Duodenal mucosa (tissue), 2 donors: ENCODE results near the gene HSFX2.
"Not testable (repeated sequence)": the region's sequence is repeated elsewhere in the genome, so short reads cannot be mapped to it uniquely, and the experiment has no call there.

Experiments used
- H3K27ac ChIP-seq: one replicate; pipeline ENCODE4 v1.7.0; 2013; ENCODE audit warnings: low read depth, low read length
- H3K27me3 ChIP-seq, 2 donors: one replicate each; pipeline ENCODE4 v1.7.0; 2013; ENCODE audit warnings: low read length in 2 of 2, control low read depth in 1 of 2; ENCODE audit not compliant: insufficient read depth in 2 of 2, control insufficient read depth in 1 of 2
- H3K36me3 ChIP-seq, 2 donors: one replicate each; pipeline ENCODE4 v1.7.0; 2013; ENCODE audit warnings: low read length in 2 of 2, control low read depth in 1 of 2; ENCODE audit not compliant: insufficient read depth in 2 of 2, control insufficient read depth in 1 of 2
- H3K4me1 ChIP-seq, 2 donors: one replicate each; pipeline ENCODE4 v1.7.0; 2013; ENCODE audit warnings: low read length in 2 of 2, control low read depth in 1 of 2; ENCODE audit not compliant: insufficient read depth in 2 of 2, control insufficient read depth in 1 of 2
- H3K4me3 ChIP-seq, 2 donors: one replicate each; pipeline ENCODE4 v1.7.0; 2013; ENCODE audit warnings: low read length in 2 of 2, low read depth in 1 of 2
- H3K9ac ChIP-seq, 2 donors: one replicate each; pipeline ENCODE4 v1.7.0; 2013; ENCODE audit warnings: low read length in 2 of 2, low read depth in 1 of 2
- H3K9me3 ChIP-seq, 2 donors: one replicate each; pipeline ENCODE4 v1.7.0; 2013; ENCODE audit warnings: low read length in 2 of 2, control low read depth in 1 of 2; ENCODE audit not compliant: control insufficient read depth in 1 of 2

Gene HSFX2, protein sequence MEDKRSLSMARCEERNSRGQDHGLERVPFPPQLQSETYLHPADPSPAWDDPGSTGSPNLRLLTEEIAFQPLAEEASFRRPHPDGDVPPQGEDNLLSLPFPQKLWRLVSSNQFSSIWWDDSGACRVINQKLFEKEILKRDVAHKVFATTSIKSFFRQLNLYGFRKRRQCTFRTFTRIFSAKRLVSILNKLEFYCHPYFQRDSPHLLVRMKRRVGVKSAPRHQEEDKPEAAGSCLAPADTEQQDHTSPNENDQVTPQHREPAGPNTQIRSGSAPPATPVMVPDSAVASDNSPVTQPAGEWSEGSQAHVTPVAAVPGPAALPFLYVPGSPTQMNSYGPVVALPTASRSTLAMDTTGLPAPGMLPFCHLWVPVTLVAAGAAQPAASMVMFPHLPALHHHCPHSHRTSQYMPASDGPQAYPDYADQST

DNA sequence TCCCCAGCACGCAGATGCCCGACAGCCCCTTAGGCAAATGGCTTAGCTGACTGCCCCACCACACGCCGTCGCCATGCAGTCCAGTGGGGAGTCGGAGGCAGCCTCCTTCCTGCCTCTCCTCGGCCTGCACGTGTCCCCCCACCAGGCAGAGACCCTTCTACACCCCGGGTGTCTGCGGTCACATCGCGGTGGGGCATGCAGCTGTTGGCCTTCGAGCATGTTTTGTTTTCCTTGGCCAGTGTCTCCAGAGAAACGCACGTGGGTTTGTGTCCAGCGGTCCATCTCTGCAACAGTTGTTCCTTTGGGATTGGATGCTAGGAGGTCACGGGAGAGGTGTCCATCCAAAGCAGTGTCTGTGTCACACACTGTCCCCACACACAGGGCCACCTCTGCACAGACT, at the start of gene HSFX2:
HSFX2 (minus strand) TSS at position 101 of the 400 bp plus-strand sequence. CDS start 614 bp downstream, outside the sequence.
- H3K27ac ChIP-seq, H3K27me3 ChIP-seq, H3K9ac ChIP-seq, H3K4me1 ChIP-seq, H3K36me3 ChIP-seq, H3K4me3 ChIP-seq, H3K9me3 ChIP-seq: not testable (repeated sequence)

DNA sequence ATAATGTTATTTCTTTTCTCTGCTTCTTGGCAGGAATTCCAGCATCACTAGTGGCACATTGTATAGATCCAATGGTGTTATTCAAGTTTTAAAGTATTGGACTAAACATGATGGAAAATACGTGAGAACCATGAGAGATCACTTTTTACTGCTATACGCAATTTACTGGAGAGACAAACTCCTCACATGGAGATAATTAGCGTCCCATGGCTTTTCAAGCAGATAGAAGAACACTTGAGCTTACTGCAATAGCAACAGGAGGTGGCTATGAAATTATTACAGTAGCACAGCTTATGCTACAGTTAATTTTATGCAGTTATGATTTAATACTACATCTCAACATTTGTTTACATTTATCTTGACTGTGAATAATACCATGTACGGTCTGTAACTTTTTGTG, 48.4 kb upstream of the HSFX2 start:
- Histone ChIP-seq H3K27ac (no peak overlapping the region), H3K9me3 (no peaks in the 10 kb centered on the region), H3K9ac (no peak overlapping the region), H3K4me1 (no peaks in the 10 kb centered on the region), H3K27me3 (no peaks in the 10 kb centered on the region), H3K4me3 (no peak overlapping the region), H3K36me3 (no peaks in the 10 kb centered on the region)

DNA sequence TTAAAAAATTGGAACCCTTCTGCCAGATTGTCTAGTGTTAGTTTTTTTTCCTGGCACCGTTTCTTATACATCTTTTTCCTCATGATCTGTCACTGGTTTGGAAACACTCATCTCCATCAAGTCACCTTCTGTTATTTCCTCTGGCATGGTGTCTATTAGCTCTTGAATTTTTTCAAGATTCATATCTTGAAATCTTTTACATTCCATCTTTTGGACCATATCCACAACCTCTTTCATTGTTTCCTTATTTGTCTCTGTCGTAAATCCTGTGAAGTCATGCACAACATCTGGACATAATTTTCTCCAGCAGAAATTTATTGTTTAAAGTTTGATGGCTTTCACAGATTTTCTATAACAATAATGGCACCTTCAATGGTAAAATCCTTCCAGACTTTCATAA, 46.7 kb upstream of the HSFX2 start:
- Histone ChIP-seq H3K27ac (no peak overlapping the region), H3K27me3 (no peaks in the 10 kb centered on the region), H3K4me1 (no peaks in the 10 kb centered on the region), H3K9me3 (no peaks in the 10 kb centered on the region), H3K4me3 (no peak overlapping the region), H3K36me3 (no peaks in the 10 kb centered on the region), H3K9ac (no peak overlapping the region)

DNA sequence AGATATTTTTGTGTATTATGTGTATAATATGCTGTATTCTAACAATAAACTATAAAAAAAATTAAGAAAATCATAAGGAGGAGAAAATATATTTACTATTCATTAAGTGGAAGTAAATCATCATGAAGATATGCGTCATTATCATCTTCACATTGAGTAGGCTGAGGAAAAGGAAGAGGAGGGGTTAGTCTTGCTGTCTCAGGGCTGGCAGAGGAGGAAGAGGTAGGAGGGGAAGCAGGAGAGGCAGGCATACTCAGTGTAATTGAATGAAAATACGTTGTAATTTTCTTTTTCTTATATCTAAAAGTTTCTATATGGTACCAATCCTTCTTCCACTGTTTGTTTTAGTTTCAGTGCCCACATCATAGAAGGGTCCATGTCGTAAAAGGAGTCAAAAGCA, 46.3 kb upstream of the HSFX2 start:
- H3K4me1 ChIP-seq, result no peaks in the 10 kb centered on the region
- no peak overlapping the region for H3K4me3 ChIP-seq
- H3K36me3 ChIP-seq, result no peaks in the 10 kb centered on the region
- no peak overlapping the region for H3K27ac ChIP-seq
- no peaks in the 10 kb centered on the region for H3K27me3 ChIP-seq
- H3K9me3 ChIP-seq, result no peaks in the 10 kb centered on the region
- H3K9ac ChIP-seq, result no peak overlapping the region

DNA sequence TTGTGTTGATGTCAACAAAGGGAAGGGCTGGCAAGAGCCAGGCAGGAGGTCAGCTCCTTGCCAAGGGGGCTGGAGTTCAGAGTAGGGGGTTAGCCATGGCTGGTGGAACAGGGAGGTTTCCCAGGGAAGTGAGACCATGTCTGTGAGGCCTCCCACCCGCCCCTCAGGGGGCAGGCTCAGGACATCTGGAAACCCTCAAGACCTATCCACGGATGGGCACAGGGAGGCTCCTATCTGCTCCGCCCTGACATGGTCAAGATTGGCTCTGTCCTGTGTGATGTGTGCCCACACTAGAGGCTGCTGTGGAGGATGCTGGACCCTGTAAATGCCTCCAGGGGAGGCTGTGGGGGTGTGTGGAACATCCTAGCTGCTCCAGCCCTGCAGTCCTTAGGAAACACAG, 44.5 kb upstream of the HSFX2 start:
- Histone ChIP-seq H3K4me3 (no peak overlapping the region), H3K4me1 (no peaks in the 10 kb centered on the region), H3K27me3 (no peaks in the 10 kb centered on the region), H3K27ac (no peak overlapping the region), H3K36me3 (no peaks in the 10 kb centered on the region), H3K9ac (no peak overlapping the region), H3K9me3 (no peaks in the 10 kb centered on the region)

DNA sequence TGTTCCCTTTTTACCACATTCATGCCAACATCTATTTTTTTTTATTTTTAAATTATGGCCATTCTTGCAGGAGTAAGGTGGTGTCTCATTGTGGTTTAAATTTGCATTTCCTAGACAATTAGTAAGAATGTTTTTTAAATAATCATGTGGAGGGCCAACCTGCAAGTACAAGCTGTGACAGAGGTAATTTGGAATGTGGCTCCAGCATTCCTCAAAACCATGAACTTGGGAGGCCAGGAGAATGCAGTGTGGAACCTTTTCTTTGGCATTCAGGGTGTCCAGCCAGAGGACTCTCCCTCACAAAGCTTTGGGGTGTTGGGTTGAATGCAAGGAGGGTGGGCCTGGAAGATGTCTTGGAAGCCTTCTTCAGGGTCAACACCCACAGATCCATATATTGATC, 43.7 kb upstream of the HSFX2 start:
- H3K9ac ChIP-seq, result no peak overlapping the region
- H3K36me3 ChIP-seq, result no peaks in the 10 kb centered on the region
- no peaks in the 10 kb centered on the region for H3K9me3 ChIP-seq
- no peaks in the 10 kb centered on the region for H3K27me3 ChIP-seq
- H3K4me3 ChIP-seq, result no peak overlapping the region
- no peaks in the 10 kb centered on the region for H3K4me1 ChIP-seq
- H3K27ac ChIP-seq, result no peak overlapping the region

DNA sequence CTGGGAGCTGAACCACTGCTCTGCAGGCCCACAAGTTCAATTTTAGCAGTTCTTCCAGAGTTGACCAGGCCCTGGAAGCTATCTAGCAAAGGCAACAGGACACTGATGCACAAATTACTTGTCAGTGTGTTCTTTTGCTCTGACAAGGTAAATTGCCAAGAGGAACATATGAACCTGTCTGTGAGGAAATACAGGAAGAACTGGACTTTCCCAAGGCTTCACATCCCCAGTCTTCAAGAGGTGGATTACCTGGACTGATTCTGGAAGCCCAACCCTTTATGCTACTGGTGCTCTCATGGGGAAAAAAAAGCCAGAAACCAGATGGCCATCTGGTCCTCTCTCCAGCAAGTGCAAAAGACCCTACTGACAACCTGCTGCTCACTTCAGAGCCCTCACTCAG, 38.4 kb upstream of the HSFX2 start:
- H3K4me3 ChIP-seq, result no peak overlapping the region
- H3K4me1 ChIP-seq, result peaks cover 13 to 16% of the 10 kb centered on the region in 2 donors
- H3K9ac ChIP-seq, result no peak overlapping the region
- no peak overlapping the region for H3K27ac ChIP-seq
- H3K27me3 ChIP-seq, result no peaks in the 10 kb centered on the region
- no peaks in the 10 kb centered on the region for H3K9me3 ChIP-seq
- H3K36me3 ChIP-seq, result no peaks in the 10 kb centered on the region

DNA sequence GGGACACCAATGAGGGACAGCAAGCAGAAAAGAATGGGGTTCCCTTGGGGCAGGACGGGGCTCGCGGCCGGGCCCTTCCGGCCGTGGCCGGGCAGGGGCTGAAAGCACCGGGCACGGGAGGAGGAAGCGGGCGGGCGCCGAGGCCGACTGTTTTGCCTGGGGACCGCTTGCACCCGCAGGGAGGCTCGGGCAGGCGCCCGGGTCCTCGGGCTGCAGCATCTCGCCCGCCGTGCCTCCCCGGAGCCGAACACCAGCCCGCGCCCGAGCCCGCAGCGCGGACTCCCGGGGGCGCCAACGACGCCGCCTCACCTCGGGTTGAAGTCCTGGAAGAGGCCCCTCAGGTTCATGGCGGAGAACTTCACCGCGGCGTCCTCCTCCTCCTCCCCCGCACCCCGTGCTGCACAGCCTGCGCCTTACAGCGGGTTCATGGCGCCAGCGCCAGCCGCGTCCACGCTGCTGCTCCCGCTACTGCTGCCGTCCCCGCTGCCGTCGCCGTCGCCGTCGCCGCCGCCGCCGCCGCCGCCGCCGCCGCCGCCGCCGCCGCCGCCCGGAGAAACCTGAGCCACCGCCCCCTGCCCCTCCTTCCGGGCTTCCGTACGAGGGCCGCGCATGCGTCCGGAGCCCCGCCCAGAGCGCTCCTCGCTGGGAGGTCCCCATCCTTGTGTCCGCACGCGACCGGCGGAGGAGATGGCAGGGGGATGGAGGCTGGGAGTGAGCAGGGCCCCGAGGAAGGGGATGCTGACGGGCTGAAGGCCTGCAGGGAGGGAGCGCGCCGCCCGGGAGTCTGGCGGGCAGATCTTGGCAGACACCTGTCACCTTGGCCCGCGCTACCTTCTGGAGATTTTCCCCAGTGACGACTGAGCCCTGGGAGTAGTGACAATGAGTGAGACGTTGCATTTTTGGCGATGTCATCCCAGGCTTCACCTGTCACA, 36.4 kb upstream of the HSFX2 start, which contains the start of gene TMEM185A:
TMEM185A (minus strand) TSS at position 559 of the 932 bp plus-strand sequence; CDS start at position 347, 212 bp downstream.
- H3K4me3 ChIP-seq, result peak within 1 kb of the TSS; percentile 79 to 80
- no peaks in the 10 kb centered on the region for H3K27me3 ChIP-seq
- H3K4me1 ChIP-seq, result peaks cover 13 to 16% of the 10 kb centered on the region in 2 donors
- H3K9me3 ChIP-seq, result no peaks in the 10 kb centered on the region
- peak within 1 kb of the TSS; percentile 56 to 57 for H3K9ac ChIP-seq
- no peak within 1 kb of the TSS for H3K27ac ChIP-seq
- H3K36me3 ChIP-seq, result no peaks in the 10 kb centered on the region

DNA sequence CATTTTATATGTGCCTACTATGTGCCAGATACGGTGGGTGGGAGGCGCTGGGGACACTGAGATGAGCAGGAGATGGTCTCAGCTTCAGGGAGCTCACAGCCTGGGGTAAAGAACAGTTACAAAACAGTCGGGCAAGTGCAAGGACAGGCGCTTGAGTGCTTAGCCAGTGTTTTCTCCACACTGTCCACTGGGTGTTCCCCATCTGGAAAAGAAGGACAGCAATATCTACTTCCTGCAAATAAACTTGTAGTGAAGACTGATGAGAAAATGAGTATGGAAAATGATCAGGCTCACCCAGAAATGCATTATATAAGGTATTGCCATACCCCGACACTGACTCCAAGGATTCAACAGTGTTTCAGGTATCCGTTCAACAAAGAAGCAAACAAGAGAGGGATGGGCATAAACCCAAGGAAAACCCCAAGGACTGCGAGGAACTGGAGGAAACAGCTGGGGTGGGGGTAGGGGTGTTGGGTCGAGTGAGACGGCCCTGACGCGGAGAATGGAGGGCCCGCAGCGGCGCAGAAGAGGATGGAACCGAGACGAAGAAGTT, 35.6 kb upstream of the HSFX2 start:
- Histone ChIP-seq H3K27me3 (no peaks in the 10 kb centered on the region), H3K4me1 (peaks cover 13 to 16% of the 10 kb centered on the region in 2 donors), H3K4me3 (peak overlapping the region; percentile 79 to 80), H3K9me3 (no peaks in the 10 kb centered on the region), H3K9ac (peak overlapping the region; percentile 54 to 56), H3K36me3 (no peaks in the 10 kb centered on the region), H3K27ac (no peak overlapping the region)
